ENCODE results near the gene ACYP1.

- no peak for TF ChIP-seq CTCF (IDR thresholded peaks at IDR 0.05; ENCODE audit: borderline replicate concordance, extremely low read depth, low read length, poor library complexity, severe bottlenecking)
- TF ChIP-seq EZH2 (IDR thresholded peaks at IDR 0.05; ENCODE audit: borderline replicate concordance, low read depth, low read length, severe bottlenecking): no peak
Observed at GRCh38 chr14:75049136-75049535, 14.7 kb downstream of the ACYP1 start.

Data from DND-41 (cell line).